ENCODE results near the gene ASF1A. TPM values are rescaled to one million over a fixed set of nuclear protein-coding genes. Genes with fewer than 3 reads are reported as not detected.

ASF1A gene
- total and polyA plus RNA-seq, 2 of the 13 experiments (the other 11 are each of a cell fraction or from before 2014, with no cell fraction given): 14.5 to 49.9 TPM

DNA sequence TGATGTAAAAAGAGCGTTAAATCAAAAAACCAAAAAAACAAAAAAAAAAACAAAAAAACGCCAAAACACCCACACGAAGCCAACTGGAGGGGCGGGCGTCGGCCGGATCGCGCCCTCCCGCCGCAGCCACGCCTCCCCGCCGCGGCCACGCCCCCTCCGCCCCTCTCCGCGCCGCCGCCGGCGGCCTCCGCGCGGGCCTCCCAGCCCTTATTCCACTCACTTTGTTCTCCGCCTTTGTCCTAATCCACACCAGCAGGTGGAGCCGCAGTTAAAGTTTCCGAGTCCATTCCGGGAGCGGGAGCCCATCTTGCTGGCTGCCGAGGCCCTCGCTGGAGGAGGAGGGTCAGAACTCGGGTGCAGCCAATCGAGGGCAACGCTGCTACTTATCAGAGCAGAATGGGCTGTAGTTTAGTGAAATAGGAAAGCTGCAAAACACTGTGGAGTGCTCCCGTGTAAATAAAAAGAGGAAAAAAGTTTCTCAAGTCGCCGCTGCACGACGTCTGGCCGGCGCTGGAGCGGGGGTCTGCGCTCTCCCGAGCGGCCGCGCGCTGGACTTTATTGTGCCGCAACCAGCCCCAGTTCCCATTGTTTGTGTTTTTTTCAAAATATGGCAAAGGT is at the start of gene ASF1A (continued):
- no peak for TF ChIP-seq DDIT3 (CRISPR knock-in tag; IDR thresholded peaks at IDR 0.05)
- TF ChIP-seq ZNF136 (CRISPR knock-in tag; IDR thresholded peaks at IDR 0.05; ENCODE audit: low read depth): no peak
- no peak for TF ChIP-seq ELK4 (CRISPR knock-in tag; IDR thresholded peaks at IDR 0.05; ENCODE audit: borderline replicate concordance)
- no peak for TF ChIP-seq THYN1 (CRISPR knock-in tag; IDR thresholded peaks at IDR 0.05; ENCODE audit: borderline replicate concordance, low read depth)
- TF ChIP-seq EZH2 (conservative IDR thresholded peaks at IDR 0.05; ENCODE audit: low read depth, low read length): no peak
- peak; percentile 52; the same call in 1 of the 2 replicates for TF ChIP-seq CBX5 (CRISPR knock-in tag; IDR thresholded peaks at IDR 0.05; ENCODE audit: borderline replicate concordance)
- TF ChIP-seq MAX (IDR thresholded peaks at IDR 0.05): peak; percentile 38; the same call in 1 of the 2 replicates
- TF ChIP-seq ZNF792 (CRISPR knock-in tag; IDR thresholded peaks at IDR 0.05): peak; percentile 43
- TF ChIP-seq ATAD3A (CRISPR knock-in tag; IDR thresholded peaks at IDR 0.05): no peak
- TF ChIP-seq NR2F2 (IDR thresholded peaks at IDR 0.05; ENCODE audit: borderline replicate concordance, low read depth): peak; percentile 43; the same call in 1 of the 2 replicates
- no peak; the same call in 1 of the 2 replicates for TF ChIP-seq ZNF225 (CRISPR knock-in tag; IDR thresholded peaks at IDR 0.05)
- TF ChIP-seq IKZF1 (IDR thresholded peaks at IDR 0.05): no peak
- no peak for TF ChIP-seq HMGA1 (CRISPR knock-in tag; conservative IDR thresholded peaks at IDR 0.05)
- peak; percentile 64 for TF ChIP-seq ELF3 (CRISPR knock-in tag; IDR thresholded peaks at IDR 0.05)
- peak; percentile 88 for TF ChIP-seq SAP130 (CRISPR knock-in tag; IDR thresholded peaks at IDR 0.05; ENCODE audit: low read depth)
- TF ChIP-seq KDM4B (CRISPR knock-in tag; IDR thresholded peaks at IDR 0.05): peak; percentile 88; the same call in 1 of the 2 replicates
- TF ChIP-seq, protein P1, sequence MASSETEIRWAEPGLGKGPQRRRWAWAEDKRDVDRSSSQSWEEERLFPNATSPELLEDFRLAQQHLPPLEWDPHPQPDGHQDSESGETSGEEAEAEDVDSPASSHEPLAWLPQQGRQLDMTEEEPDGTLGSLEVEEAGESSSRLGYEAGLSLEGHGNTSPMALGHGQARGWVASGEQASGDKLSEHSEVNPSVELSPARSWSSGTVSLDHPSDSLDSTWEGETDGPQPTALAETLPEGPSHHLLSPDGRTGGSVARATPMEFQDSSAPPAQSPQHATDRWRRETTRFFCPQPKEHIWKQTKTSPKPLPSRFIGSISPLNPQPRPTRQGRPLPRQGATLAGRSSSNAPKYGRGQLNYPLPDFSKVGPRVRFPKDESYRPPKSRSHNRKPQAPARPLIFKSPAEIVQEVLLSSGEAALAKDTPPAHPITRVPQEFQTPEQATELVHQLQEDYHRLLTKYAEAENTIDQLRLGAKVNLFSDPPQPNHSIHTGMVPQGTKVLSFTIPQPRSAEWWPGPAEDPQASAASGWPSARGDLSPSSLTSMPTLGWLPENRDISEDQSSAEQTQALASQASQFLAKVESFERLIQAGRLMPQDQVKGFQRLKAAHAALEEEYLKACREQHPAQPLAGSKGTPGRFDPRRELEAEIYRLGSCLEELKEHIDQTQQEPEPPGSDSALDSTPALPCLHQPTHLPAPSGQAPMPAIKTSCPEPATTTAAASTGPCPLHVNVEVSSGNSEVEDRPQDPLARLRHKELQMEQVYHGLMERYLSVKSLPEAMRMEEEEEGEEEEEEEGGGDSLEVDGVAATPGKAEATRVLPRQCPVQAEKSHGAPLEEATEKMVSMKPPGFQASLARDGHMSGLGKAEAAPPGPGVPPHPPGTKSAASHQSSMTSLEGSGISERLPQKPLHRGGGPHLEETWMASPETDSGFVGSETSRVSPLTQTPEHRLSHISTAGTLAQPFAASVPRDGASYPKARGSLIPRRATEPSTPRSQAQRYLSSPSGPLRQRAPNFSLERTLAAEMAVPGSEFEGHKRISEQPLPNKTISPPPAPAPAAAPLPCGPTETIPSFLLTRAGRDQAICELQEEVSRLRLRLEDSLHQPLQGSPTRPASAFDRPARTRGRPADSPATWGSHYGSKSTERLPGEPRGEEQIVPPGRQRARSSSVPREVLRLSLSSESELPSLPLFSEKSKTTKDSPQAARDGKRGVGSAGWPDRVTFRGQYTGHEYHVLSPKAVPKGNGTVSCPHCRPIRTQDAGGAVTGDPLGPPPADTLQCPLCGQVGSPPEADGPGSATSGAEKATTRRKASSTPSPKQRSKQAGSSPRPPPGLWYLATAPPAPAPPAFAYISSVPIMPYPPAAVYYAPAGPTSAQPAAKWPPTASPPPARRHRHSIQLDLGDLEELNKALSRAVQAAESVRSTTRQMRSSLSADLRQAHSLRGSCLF (CRISPR knock-in tag; IDR thresholded peaks at IDR 0.05; ENCODE audit: borderline replicate concordance): no peak; the same call in 1 of the 2 replicates
- TF ChIP-seq, protein P2, sequence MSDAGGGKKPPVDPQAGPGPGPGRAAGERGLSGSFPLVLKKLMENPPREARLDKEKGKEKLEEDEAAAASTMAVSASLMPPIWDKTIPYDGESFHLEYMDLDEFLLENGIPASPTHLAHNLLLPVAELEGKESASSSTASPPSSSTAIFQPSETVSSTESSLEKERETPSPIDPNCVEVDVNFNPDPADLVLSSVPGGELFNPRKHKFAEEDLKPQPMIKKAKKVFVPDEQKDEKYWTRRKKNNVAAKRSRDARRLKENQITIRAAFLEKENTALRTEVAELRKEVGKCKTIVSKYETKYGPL (CRISPR knock-in tag; IDR thresholded peaks at IDR 0.05): peak; percentile 27; the same call in 1 of the 2 replicates
- TF ChIP-seq CEBPG (CRISPR knock-in tag; IDR thresholded peaks at IDR 0.05): peak; percentile 40; the same call in 1 of the 2 replicates
- no peak for TF ChIP-seq BCL3 (CRISPR knock-in tag; IDR thresholded peaks at IDR 0.05)
- TF ChIP-seq GZF1 (CRISPR knock-in tag; IDR thresholded peaks at IDR 0.05): no peak
- no peak; the same call in 1 of the 2 replicates for TF ChIP-seq ZNF180 (CRISPR knock-in tag; IDR thresholded peaks at IDR 0.05; ENCODE audit: borderline replicate concordance, low read depth)
